PFSK-1 (cell line): Measurements from ENCODE around the gene NRSN2.

ENCODE experiments used
- FOXP2 ChIP-seq: optimal IDR thresholded peaks from 2 replicates; pipeline ENCODE3; 2011; ENCODE audit warnings: borderline replicate concordance, control low read depth, inconsistent platforms; ENCODE audit not compliant: insufficient read depth; ENCODE audit errors: extremely low read length, extremely low read depth
- POLR2AphosphoS5 ChIP-seq: IDR thresholded peaks from 2 replicates; pipeline ENCODE4 v1.6.1; 2012; ENCODE audit warnings: low read depth, mild to moderate bottlenecking, control low read depth, low read length, moderate library complexity
- REST ChIP-seq, 2 experiments: IDR thresholded peaks; 2 replicates each; pipeline versions ENCODE4 v1.6.1 to v1.8.0; 2011 to 2012; ENCODE audit warnings: low read depth in 2 of 2, low read length in 2 of 2, control low read depth in 1 of 2, inconsistent platforms in 1 of 2, mild to moderate bottlenecking in 1 of 2, moderate library complexity in 1 of 2; ENCODE audit not compliant: insufficient read depth in 1 of 2
- SIN3A ChIP-seq: IDR thresholded peaks from 2 replicates; pipeline ENCODE4 v1.6.1; 2012; ENCODE audit warnings: mild to moderate bottlenecking, low read length, moderate library complexity, borderline replicate concordance; ENCODE audit not compliant: insufficient read depth
- TAF1 ChIP-seq: IDR thresholded peaks from 2 replicates; pipeline ENCODE4 v1.6.1; 2012; ENCODE audit warnings: low read length, control low read depth, borderline replicate concordance; ENCODE audit not compliant: insufficient read depth

Gene NRSN2

GRCh38 chr20:362271-363254 is 15.7 kb downstream of the NRSN2 start:
- TF ChIP-seq FOXP2, result peak; percentile 98
- TF ChIP-seq POLR2AphosphoS5, result peak; percentile 38
- no peak for TF ChIP-seq TAF1
- TF ChIP-seq SIN3A, result no peak
- no peak for TF ChIP-seq REST (IDR thresholded peaks at IDR 0.05; ENCODE audit: insufficient read depth in 1 of 2, low read depth in 2 of 2, low read length in 2 of 2)

GRCh38 chr20:363319-364078 is 16.6 kb downstream of the NRSN2 start:
- no peak for TF ChIP-seq REST (IDR thresholded peaks at IDR 0.05; ENCODE audit: insufficient read depth in 1 of 2, low read depth in 2 of 2, low read length in 2 of 2)
- TF ChIP-seq FOXP2, result peak; percentile 48

DNA sequence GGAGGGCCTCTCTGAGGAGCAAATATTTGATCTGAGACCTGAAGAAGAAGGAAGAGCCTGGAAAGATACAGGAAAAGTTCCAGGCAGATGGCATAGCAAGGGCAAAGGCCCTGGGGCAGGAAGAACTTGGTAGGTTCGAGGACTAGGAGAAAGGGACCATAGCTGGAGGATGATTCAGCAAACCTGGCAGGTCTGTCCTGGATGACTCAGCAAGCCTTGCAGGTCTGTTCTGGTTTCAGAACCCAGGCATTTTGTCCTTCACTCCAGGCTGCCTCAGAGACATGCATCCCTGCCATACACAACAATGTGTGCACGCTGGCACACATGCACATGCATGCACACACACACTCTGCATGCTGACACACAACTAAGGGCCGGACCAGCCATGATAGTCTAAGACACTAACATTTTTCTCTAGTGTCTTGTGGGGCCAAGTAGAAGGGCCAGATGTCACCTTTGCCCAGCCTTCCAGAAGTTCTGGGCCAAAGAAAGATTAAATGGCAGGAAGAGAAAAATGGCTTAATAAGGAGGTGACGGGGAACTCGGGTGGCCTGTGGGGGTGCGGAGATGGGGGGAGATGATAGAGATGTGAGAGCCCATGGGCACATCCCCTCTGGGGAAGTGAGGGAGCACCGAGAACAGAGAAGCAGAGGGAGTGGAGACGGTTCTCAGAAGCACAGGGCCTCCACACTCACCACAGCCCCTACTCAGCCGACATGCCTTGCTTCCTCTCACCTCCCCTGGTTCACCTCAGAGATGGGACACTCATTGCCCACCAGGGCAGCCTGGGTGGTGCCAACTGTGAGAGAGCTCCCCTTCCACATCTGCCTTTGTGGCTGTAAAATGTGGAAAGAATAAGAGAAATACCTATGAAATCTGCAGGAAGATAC is 18.2 kb downstream of the NRSN2 start:
- no peak for TF ChIP-seq POLR2AphosphoS5
- no peak for TF ChIP-seq SIN3A
- no peak for TF ChIP-seq TAF1
- TF ChIP-seq FOXP2, result no peak
- TF ChIP-seq REST (IDR thresholded peaks at IDR 0.05; ENCODE audit: insufficient read depth in 1 of 2, low read depth in 2 of 2, low read length in 2 of 2), result no peak

- no peak for TF ChIP-seq SIN3A
- no peak for TF ChIP-seq POLR2AphosphoS5
- TF ChIP-seq TAF1, result no peak
- TF ChIP-seq REST (IDR thresholded peaks at IDR 0.05; ENCODE audit: insufficient read depth in 1 of 2, low read depth in 2 of 2, low read length in 2 of 2), result no peak
- no peak for TF ChIP-seq FOXP2
These were observed 19.3 kb downstream of the NRSN2 start for GRCh38 chr20:366041-366718.
